Activated naive CD8-positive, alpha-beta T cell treated with anti-CD3 and anti-CD28 coated beads, Interleukin-2, amount 50 U/mL, for 24 hours (primary cell): ENCODE data around the gene RASGRP2.

Experiments
- ATAC-seq: fragments of 150-1000 bp; cut with Tn5 transposase; one replicate; pipeline ENCODE4 v1.10.0; 2021
- DNase-seq: peaks from one replicate; pipeline ENCODE4 v3.0.0; 2021
- H3K27ac Mint-ChIP-seq: one replicate; pipeline ENCODE4 v1.8.0; 2021; ENCODE audit warnings: mild to moderate bottlenecking, mixed read lengths
- H3K27me3 Mint-ChIP-seq: one replicate; pipeline ENCODE4 v1.8.0; 2021; ENCODE audit warnings: mixed read lengths
- H3K36me3 Mint-ChIP-seq: one replicate; pipeline ENCODE4 v1.8.0; 2021; ENCODE audit warnings: low read depth, mixed read lengths
- H3K4me1 Mint-ChIP-seq: one replicate; pipeline ENCODE4 v1.8.0; 2021; ENCODE audit warnings: mixed read lengths
- H3K4me3 Mint-ChIP-seq: one replicate; pipeline ENCODE4 v1.8.0; 2021; ENCODE audit warnings: mild to moderate bottlenecking, moderate library complexity, mixed read lengths
- H3K9me3 Mint-ChIP-seq: one replicate; pipeline ENCODE4 v1.8.0; 2021; ENCODE audit warnings: mixed read lengths

RASGRP2 gene

DNA sequence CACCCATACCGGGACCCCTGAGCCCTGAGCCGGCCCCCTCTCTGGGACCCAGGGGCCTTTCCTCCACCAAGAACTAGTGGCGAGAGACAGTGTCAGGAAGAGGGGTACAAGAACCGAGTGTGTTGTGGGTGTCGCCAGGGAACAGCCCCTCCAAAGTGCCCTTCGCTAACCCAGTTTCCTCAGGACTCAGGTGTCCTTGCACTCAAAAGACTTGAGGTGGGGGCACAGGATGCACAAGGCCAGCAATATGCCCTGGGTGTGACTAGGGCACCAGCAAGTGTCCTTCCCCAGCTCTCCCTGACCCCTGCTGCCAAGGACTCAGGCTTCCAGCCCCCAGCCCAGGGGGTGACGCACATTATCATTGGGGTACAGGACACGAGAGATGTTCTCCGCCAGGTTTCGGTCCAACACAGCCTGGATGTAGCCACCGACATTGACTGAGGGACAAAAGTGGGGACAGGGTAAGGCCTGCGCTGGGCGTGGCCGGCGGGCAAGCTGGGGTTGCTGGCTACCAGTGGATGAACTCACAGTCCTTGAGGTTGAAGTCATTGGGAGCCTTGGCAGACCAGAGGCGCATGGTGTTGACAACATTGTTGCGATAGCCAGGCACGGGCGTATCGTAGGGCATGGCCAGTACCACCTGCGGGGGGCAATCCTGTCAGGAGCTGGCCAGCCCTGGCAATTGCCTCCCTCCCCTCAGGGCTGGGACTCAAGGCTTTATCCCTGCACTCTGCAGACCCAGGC is 11.1 kb upstream of the RASGRP2 start:
- ATAC-seq, result no peak
- H3K36me3 Mint-ChIP-seq, result no peaks in the 10 kb centered on the region
- H3K27ac Mint-ChIP-seq, result no peak overlapping the region
- H3K9me3 Mint-ChIP-seq, result no peaks in the 10 kb centered on the region
- no peaks in the 10 kb centered on the region for H3K27me3 Mint-ChIP-seq
- no peak overlapping the region for H3K4me3 Mint-ChIP-seq
- H3K4me1 Mint-ChIP-seq, result peaks cover 4% of the 10 kb centered on the region
- no peak for DNase-seq

DNA sequence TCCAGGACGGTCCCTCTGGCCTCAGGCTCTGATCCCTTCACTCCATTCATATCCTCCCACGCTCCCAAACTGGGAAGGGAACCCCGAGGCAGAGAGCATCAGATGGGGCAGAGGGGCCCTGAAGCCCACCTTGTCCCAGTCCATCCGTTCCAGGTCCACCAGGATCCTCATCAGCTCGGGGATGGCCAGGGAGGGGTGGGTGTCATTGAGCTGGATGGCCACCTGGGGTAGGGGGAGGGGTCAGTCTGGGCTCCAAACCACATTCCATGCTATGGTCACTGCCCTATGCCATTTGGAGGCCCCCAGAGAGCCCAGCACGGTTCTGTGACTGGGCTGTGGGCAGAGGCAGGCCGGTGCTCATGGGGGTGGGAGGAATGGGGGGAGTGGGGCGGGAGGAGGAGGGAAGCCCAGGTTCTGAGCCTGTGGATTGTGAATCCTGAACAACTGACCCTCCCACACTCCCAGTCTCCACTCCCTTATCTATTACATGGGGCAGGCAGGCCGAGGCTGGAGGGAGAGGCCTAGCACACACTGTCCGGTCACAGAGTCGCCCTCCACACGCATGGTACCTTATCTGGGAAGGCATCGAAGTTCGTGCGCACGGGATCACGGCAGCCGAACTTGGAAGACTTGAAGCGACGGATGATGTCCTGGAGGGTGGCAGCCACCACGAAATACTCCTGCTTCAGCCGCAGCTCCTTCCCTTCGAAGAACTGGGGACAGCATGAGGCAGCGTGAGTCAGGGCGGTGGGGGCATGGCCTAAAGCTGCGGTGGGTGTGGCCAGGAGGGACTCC is 10.4 kb upstream of the RASGRP2 start:
- Mint-ChIP-seq H3K27ac (no peak overlapping the region), H3K9me3 (no peaks in the 10 kb centered on the region), H3K36me3 (no peaks in the 10 kb centered on the region), H3K27me3 (no peaks in the 10 kb centered on the region), H3K4me1 (no peaks in the 10 kb centered on the region), H3K4me3 (no peak overlapping the region)
- ATAC-seq (no peak), DNase-seq (no peak)

DNA sequence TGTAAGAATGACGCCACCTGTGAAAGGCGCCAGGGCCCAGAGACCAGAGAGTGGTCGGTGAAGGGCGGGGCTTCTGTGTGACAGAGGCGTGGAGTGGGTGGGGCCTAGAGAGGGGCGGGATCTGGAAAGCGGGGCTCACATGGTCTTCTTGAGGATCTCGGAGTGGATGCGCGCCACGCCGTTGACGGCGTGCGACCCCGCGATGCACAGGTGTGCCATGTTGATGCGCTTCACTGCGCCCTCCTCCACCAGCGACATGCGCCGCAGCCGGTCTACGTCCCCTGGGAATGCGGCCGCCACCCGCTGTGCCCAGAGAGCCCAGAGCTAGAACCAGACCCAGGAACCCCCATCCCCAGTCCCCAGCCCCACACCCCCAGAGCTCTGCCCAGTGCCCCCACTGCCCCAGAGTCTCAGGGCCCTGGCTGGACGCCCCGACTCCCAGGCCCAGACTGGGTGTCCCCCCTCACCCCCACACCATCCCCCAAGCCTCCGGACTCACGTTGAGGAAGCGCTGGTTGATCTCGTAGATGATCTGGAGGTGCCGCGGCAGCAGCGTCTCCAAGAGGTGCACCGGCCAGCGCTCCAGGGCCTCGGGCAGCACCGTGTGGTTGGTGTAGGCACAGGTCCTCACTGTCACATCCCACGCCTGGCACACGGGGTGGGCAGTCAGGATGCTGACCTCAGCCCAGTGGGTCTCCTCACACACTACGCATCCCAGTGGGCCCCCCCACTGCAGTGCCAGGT is 9.6 kb upstream of the RASGRP2 start:
- H3K4me1 Mint-ChIP-seq, result no peaks in the 10 kb centered on the region
- ATAC-seq, result no peak

DNA sequence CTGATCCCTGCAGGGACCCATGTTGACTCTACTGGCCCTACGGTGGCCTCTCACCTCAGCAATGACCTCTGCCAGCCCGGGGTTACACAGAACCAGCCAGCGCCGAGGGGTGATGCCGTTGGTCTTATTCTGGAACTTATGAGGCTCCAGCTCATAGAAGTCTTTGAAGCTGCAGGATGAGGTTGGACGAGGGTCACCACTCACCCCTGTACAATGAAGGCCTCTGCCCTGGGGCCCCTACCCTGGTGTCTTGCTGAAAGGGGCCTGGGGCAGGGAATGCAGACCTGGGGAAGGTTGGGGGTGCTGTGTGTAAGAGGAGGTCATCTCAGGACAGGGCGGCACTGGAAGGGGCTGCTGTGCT is 9.1 kb upstream of the RASGRP2 start:
- Mint-ChIP-seq H3K27me3 (no peaks in the 10 kb centered on the region), H3K27ac (no peak overlapping the region), H3K4me3 (no peak overlapping the region), H3K36me3 (no peaks in the 10 kb centered on the region), H3K9me3 (no peaks in the 10 kb centered on the region), H3K4me1 (no peaks in the 10 kb centered on the region)
- no peak for DNase-seq
- ATAC-seq, result no peak

More for the DNA sequence above, 9.6 kb upstream of the RASGRP2 start:
- Mint-ChIP-seq H3K27me3 (no peaks in the 10 kb centered on the region), H3K4me3 (no peak overlapping the region), H3K9me3 (no peaks in the 10 kb centered on the region), H3K27ac (no peak overlapping the region), H3K36me3 (no peaks in the 10 kb centered on the region)
- DNase-seq, result no peak

DNA sequence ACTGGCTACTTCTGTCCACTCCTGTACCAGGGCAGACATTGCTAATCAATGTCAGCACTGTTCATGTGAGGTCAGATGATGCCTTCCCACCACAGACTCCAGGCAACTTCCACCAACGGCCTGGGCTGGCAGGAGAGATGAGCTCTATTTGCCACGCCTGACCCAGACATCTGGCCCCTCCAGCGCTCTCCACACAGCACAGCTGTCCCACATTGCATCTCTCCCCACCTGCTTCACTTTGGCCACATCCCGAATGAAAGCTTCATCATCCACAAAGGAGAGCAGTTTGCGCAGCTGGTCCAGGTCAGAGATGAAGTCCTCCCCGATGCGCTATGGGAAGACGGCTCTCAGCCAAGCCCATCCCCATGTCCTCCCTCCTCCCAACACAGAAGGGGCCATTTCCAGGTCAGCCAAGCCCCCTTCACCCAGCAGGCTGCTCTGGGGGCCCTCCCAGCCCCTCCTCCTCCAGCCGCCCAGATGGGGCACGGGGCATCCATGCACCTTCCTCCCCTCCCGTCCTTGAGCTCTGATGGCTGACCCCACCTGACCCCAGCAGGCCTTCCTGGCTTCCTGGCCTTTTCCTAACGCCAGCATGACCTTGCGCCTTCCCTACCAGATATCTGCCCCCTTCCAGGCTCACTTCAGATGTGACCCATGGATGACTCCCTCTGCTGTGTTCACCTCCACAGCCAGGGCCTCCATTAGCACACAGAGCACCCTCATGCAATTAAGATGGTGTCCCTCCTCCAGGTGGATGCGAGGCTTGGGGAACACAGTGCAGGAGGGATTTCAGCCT is 8.4 kb upstream of the RASGRP2 start:
- Mint-ChIP-seq H3K27ac (no peak overlapping the region), H3K4me1 (no peaks in the 10 kb centered on the region), H3K4me3 (no peak overlapping the region), H3K36me3 (no peaks in the 10 kb centered on the region), H3K9me3 (no peaks in the 10 kb centered on the region), H3K27me3 (no peaks in the 10 kb centered on the region)
- no peak for DNase-seq
- ATAC-seq, result no peak

DNA sequence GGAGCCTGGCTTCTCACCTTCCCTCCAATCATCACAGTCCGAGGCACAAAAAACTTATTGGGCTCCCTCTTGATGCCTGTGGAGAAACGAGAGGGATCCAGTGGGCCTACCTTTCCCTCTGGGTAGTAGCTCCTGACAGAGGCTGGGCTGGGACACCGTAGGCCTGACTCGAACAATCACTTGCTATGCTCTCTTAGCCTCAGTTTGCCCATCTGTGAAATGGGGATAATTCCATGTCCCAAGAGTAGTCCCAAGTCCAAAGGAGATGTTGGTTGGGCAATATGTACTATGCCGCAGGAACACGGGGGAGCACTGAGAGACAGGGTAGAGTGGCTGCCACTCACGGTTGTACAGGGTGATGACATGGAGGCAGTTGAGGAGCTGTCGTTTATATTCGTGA is 7.6 kb upstream of the RASGRP2 start:
- no peaks in the 10 kb centered on the region for H3K9me3 Mint-ChIP-seq
- H3K27ac Mint-ChIP-seq, result no peak overlapping the region
- H3K27me3 Mint-ChIP-seq, result no peaks in the 10 kb centered on the region
- ATAC-seq, result no peak
- H3K4me1 Mint-ChIP-seq, result no peaks in the 10 kb centered on the region
- DNase-seq, result no peak
- no peak overlapping the region for H3K4me3 Mint-ChIP-seq
- H3K36me3 Mint-ChIP-seq, result no peaks in the 10 kb centered on the region

DNA sequence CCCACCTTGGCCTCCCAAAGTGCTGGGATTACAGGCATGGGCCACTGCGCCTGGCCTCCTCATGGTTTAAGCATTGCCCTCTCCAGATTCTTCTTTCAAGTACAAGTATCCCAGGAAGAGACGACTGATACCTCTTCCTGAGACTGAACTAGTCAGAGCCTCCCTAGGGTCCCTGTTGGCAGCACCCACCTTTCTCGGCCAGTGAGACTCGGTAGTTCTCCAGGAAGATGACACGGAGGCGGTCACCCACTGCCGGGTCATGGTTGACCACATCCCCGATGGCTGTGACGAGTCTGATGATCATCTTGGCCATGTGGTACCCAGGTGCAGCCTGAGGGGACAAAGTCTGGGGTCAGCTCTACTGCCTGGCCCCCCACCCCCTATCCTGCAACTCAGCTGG is 7.2 kb upstream of the RASGRP2 start:
- no peak overlapping the region for H3K4me3 Mint-ChIP-seq
- no peaks in the 10 kb centered on the region for H3K4me1 Mint-ChIP-seq
- DNase-seq (no peak), ATAC-seq (no peak)
- no peaks in the 10 kb centered on the region for H3K27me3 Mint-ChIP-seq
- no peak overlapping the region for H3K27ac Mint-ChIP-seq
- no peaks in the 10 kb centered on the region for H3K9me3 Mint-ChIP-seq
- no peaks in the 10 kb centered on the region for H3K36me3 Mint-ChIP-seq

DNA sequence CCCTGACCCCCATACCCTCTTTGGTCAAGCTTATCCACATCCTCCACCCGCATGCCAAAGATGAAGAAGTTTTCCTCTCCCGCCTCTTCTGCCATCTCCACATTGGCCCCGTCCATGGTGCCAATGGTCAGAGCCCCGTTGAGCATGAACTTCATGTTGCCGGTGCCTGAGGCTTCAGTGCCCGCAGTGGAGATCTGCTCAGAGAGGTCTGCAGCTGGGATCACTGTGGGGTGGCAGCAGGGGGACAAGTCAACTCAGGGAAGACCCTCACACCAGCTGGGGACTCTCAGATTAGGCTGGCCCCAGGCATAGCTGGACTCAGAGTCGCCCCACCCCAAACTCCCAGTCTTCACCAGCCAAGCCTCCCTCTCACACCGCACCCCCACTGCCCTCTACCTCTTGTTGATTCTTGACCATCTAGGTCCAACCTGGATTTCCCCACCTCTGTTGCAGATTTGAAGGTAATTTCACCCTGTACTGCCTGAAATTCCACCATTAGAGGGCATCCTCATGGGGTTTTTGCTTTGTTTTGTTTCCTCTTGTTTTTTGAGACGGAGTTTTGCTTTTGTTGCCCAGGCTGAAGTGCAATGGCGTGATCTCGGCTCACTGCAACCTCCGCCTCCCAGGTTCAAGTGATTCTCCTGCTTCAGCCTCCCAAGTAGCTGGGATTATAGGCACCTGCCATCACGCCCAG is 6.6 kb upstream of the RASGRP2 start:
- no peak for ATAC-seq
- Mint-ChIP-seq H3K27me3 (no peaks in the 10 kb centered on the region), H3K9me3 (no peaks in the 10 kb centered on the region), H3K27ac (no peak overlapping the region), H3K4me1 (peaks cover 3% of the 10 kb centered on the region), H3K4me3 (no peak overlapping the region), H3K36me3 (no peaks in the 10 kb centered on the region)
- no peak for DNase-seq

DNA sequence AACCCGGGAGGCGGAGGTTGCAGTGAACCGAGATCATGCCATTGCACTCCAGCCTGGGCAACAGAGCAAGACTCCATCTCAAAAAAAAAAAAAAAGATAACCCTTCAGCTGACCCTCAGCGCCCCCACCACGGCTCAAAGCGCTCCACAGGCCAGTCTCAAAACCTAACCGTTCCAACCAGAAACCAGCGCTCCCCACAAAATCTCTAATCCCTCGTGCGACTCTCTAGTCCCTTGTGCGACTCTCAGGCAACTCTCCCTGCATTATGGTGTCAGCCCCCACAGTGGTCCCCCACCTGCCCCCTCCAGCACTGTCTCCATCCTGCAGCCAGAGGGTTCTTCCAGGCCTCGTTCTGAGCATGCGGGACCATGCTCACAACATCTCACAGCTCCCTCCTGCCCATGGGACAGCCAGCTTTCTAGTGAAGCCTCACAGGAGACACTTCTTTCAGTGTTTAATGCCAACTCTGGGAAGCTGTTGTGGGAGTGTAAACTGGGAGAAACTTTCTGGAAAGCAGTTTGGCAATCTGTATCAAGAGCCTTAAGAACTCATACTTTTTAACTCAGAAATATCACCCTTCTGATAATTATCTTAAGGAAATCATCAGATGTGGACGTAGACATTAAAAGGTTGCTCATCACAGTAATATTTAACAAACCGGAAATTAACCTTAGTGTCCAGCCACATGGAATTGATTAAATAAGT is 4.2 kb upstream of the RASGRP2 start:
- Mint-ChIP-seq H3K9me3 (no peaks in the 10 kb centered on the region), H3K4me3 (no peak overlapping the region), H3K4me1 (peaks cover 15% of the 10 kb centered on the region), H3K27ac (no peak overlapping the region), H3K36me3 (no peaks in the 10 kb centered on the region), H3K27me3 (peaks cover 7% of the 10 kb centered on the region)
- ATAC-seq (no peak), DNase-seq (no peak)

DNA sequence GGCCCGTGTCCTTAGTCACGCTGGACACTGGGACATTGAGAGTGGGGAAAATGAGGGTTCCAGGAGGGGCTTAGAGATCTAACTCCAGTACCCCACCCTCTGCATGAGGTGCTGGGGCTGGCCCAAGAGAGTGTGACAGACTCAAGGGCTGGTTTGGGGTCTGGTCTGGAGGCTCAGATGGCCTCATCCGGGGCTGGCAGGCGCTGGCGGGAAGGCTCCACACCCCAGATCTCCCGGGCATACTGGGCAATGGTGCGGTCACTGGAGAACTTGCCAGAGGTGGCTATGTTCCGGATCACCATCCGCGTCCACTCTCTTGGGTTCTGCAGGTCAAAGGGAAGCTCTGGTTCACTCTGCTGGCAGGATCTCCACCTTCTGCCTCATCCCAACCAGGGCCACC is 2.5 kb upstream of the RASGRP2 start:
- Mint-ChIP-seq H3K4me3 (no peak overlapping the region), H3K36me3 (no peaks in the 10 kb centered on the region), H3K27ac (no peak overlapping the region), H3K4me1 (peaks cover 22% of the 10 kb centered on the region), H3K27me3 (peaks cover 7% of the 10 kb centered on the region), H3K9me3 (no peaks in the 10 kb centered on the region)
- ATAC-seq (no peak), DNase-seq (no peak)

DNA sequence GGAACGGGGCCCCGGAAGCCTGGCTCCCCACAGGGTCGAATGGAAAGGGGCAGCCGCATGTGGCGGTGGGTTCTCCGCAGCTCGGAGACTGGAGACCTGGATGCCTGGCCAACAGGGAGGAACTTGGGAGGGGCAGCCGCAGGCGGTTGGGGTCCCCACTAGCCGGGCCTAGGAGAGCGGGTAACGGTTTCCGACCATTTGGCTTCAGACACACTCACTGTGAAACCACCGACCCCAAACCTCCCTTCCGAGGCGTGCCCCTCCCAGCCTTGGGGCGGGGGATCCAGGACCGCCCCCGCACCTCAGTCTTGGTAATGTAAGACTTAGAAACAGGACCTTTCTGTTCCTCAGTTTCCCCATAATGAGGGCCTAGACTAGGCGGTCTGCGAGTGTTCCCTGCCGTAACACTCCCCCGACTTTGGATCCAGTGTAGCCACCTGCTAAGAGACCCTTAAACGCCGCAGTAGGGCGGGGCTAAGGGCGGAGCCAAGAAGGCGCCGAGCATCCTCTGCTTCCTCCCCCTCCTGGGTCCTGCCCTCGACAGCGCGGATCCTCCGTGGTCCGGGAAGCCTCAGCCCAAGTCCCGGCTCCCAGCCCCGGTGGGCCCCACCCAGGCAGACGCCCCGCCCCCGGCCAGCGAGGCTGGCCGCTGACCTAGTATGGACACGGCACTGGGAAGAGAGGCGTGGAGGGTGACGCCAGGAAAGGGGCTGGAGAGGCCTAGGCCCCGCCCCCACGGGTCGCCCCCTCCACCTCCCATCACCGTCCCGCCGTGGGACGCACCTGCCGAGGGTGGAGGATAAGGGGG is 1.8 kb upstream of the RASGRP2 start:
- peaks cover 25% of the 10 kb centered on the region for H3K4me1 Mint-ChIP-seq
- peak overlapping the region; percentile 60 for H3K27ac Mint-ChIP-seq
- no peaks in the 10 kb centered on the region for H3K36me3 Mint-ChIP-seq

DNA sequence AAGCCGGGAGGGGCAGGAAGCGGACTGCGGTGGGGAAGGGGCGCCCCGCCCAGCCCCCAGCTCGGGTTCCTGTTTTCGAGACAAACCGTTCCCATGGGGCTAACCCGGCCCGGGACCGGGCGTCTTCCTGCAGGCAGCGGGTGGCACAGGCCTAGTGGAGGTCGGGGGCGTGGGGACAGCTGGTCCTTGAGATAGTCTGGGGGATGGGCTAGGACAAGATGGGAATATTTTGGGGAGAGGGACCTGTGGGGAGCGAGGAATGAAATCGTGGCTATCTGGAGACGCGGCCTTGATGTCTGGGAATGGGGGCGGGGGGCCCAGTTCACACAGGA is 1.2 kb upstream of the RASGRP2 start:
- Mint-ChIP-seq H3K27ac (peak overlapping the region; percentile 60), H3K27me3 (peaks cover 7% of the 10 kb centered on the region)
- DNase-seq, result peak; percentile 69

More for the DNA sequence above, 1.8 kb upstream of the RASGRP2 start:
- DNase-seq (peak; percentile 71), ATAC-seq (peak; percentile 38)
- peaks cover 7% of the 10 kb centered on the region for H3K27me3 Mint-ChIP-seq
- H3K9me3 Mint-ChIP-seq, result no peaks in the 10 kb centered on the region
- peak overlapping the region; percentile 76 for H3K4me3 Mint-ChIP-seq

More for the DNA sequence above, 1.2 kb upstream of the RASGRP2 start:
- peak overlapping the region; percentile 76 for H3K4me3 Mint-ChIP-seq
- ATAC-seq, result peak; percentile 10
- no peaks in the 10 kb centered on the region for H3K36me3 Mint-ChIP-seq
- H3K4me1 Mint-ChIP-seq, result peaks cover 25% of the 10 kb centered on the region
- H3K9me3 Mint-ChIP-seq, result no peaks in the 10 kb centered on the region
